ENCODE data around the gene PPP1R13L.

The PPP1R13L gene

DNA sequence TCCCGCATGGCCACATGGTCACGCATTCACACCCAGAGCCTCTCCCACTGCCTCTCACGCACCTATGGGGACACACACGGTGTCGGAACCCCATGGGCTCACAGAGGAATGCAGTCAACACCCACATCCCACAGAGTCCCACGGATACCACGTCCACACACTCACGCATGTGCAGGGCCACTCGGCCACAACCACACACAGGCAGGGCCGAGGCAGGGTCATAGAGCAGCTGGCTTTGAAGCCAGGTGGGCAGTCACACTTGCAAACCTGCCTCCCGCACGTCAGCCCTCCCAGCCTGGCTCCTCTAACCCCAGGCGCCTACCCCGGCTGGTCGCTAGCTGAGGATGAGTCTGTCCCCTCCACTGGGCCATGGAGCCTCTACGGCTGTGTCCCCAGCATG, 42.6 kb downstream of the PPP1R13L start:
- DNase-seq: no peak

DNA sequence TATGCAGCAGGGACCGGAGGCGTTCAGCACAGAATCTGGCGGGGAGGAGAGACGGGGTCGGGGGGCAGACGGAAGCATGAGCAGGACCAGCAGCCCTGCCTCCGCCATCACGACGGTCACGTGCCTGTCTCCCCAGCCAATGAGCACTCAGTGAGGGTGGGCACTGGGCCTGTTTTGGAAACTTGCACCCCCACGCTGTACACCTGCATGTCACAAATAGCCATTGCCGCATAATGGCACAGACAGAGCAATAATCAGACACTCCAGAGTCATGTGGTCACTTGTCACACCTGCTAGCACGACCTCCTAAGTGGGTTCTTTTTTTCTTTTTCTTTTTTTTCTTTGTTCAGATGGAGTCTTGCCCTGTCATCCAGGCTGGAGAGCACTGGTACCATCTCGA, 43.3 kb downstream of the PPP1R13L start:
- DNase-seq: no peak

DNA sequence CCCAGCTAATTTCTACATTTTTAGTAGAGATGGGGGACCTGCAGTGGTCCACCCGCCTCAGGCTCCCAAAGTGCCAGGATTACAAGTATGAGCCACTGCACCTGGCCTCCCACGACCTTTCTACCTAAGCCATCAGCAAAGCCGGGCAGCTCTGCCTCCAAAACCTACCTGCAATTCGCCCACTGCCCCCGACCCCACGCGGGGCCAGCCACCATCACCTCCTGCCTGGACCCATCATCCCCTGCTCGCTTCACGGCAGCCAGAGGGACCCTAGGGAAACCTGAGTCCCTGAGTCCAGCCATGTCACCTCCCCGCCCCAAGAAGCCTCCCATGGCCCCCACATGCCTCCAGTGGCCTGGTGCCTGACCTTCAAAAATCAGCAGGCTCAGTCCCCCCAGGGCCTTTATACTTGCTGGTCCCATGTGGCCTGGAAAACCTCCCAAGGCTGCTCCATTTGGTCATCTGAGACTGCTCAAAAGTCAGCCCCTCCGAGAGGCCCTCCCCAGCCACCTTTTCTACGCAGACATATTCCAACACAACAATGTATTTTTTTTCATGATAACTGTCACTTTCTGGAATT, 46.6 kb downstream of the PPP1R13L start:
- DNase-seq: no peak

- no peak for DNase-seq
These were observed 47.5 kb downstream of the PPP1R13L start for GRCh38 chr19:45357445-45357783.

GRCh38 chr19:45356760-45357444, 48.0 kb downstream of the PPP1R13L start:
- DNase-seq: no peak

DNA sequence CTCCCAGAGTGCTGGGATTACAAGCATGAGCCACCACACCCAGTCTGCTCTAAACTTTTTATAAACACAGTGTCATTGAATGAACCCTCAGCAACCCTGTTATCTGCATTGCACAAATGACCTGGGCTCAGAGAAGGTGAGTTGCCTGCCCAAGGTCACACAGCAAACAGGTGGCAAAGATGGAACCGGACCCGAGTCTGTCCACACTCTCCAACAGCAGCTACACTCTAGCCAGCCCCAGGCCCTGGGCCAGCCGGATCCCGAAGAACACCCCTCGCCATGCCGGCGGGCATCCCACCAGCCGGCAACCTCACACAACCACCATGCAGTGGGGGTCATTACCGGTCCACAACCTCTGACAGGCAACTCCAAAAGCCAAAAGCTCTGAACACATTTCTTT, 49.0 kb downstream of the PPP1R13L start:
- no peak for DNase-seq

DNA sequence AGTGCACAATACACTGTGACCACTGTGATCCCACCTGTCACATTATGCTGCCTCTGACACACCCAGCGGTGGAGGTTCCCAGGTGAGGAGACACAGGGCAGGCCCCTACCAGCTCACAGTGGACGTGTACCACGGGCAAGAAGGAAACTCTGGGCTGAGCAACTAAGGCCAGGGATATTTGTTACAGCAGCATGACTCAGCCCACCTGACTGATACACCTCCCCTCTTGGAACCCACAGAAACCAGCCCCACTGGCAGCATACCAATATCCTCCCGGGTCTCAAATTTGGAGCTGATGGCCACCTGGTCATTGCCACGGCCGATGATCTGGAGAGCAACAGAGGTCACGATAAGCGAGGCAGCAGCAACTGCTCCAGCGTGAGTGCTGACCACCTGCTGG, 49.5 kb downstream of the PPP1R13L start:
- no peak for DNase-seq

DNA sequence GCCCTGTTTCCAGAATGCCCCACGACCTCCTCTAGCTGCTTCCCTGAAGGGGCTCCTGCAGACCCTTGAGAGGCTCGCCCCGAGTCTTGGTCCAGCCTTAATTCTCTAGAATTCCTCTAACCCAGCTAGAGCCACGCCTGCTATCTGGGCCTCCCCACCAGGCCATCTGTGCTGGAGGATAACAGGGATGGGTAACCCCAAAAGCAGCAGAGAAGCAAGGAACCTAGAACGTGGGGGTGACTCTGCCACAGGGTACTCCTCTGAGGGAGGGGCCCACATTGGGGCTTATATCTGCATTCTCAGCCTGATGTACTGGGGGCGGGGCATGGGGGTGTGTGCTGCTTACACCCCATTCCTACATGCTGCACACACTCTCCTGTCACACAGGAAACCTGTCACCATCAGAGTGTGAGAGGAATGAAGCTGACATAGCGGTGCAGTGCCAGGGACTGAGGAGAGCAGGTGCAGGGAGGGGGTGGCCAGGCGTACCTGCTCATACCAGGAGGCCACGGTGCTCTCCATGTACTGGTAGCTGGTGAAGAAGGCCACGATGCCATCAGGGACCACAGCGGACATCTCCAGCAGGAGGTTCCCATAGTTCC, 50.5 kb downstream of the PPP1R13L start:
- no peak for DNase-seq

DNA sequence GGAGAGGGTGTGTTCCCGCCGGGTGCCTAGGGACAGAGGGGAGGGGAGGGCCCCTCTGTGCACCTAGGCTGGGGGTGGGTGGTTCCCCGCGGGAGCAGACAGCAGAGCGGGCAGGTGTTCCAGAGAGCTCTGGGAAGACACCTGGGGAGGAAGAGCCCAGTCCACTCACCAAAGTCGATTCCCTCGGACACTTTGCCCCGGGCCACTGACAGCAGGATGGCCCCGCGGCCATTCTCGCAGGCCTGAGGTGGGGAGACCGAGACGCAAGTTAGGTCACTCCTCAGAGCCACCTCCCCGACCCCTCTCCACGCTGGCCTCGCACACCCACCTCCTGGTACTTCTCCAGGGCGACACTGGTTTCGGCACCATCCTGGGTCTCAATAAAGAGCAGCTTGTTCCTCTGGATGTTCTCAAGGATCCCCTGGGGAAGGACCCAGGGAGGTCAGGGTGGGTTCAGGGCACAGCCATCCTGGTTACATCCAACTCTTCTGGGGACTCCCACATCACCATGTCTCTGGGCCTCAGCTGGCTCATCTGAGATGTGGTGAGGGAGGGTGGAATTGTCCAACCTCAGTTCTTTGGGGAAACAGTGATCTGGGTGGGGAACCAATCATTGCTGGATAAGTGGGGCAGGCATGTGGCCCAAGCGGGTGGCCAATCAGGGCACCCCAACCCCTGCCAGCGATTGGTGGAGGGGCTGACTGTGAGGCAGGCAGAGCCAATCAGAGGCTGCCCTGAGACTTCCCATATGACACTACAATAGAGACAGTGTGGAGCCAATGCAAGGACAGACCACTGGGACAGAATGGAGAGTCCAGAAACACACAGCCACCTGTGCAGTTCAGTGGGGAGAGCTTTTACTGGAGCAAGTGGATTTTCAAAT, 51.7 kb downstream of the PPP1R13L start:
- DNase-seq: no peak

DNA sequence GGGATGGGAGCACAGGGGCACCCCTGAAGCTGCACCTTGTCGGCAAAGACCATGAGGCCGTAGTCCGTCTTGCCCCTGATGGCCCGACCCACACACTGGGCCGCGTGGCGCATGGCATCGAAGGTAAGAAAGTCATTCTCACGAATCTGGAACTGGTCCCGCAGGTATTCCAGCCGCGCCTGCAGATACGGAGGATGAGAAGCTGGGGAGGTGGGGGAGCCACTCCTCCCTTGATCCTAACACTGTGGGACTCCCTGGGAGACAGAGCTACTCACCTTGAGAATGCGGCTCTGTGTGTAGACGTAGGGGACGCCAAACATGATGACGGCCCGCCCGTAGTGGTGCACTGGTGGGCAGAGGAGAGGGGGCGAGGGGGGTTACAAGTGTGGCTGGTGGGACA, 52.4 kb downstream of the PPP1R13L start:
- DNase-seq: no peak

- no peak for DNase-seq
These were observed 52.8 kb downstream of the PPP1R13L start for GRCh38 chr19:45352062-45352461.

- no peak for DNase-seq
These were observed 53.4 kb downstream of the PPP1R13L start for GRCh38 chr19:45351401-45351952.

DNA sequence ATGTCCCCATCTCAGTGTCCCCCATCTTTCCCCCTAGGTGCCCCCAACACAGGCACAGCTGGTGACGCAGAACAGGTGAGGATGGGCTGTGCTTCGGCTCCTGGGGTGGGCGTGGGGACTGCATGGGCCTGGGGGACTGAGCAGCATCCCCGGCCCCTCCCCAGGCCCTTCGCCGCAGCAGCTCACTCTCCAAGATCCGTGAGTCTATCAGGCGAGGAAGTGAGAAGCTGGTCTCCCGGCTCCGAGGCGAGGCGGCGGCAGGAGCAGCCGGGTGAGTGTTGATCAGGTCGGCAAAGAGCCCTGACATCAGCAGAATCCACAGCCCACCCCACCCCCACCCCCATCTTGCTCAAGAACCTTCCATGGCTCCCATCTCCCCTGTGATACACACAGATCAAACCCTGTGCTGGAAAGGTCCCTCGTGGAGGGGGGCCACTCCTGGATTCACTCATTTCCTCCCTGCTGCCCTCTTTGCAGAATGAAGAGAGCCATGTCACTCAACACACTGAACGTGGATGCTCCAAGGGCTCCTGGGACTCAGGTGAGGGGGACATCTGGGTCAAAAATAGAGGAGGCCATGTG, 54.3 kb downstream of the PPP1R13L start:
- no peak for DNase-seq

GRCh38 chr19:45349430-45349941, 55.4 kb downstream of the PPP1R13L start:
- no peak for DNase-seq

GRCh38 chr19:45349126-45349415, 55.8 kb downstream of the PPP1R13L start:
- DNase-seq: no peak

GRCh38 chr19:45348367-45349125, 56.3 kb downstream of the PPP1R13L start:
- no peak for DNase-seq

GRCh38 chr19:45347570-45348366, 57.1 kb downstream of the PPP1R13L start:
- no peak for DNase-seq

- DNase-seq: no peak
These were observed 58.4 kb downstream of the PPP1R13L start for GRCh38 chr19:45346449-45346848.

GRCh38 chr19:45345506-45345860, 59.4 kb downstream of the PPP1R13L start:
- no peak for DNase-seq

- no peak for DNase-seq
These were observed 60.0 kb downstream of the PPP1R13L start for GRCh38 chr19:45344621-45345505.
